Mononuclear cell (primary cell): ENCODE results near the gene PKP2. TPM values are rescaled to one million over a fixed set of nuclear protein-coding genes. Genes with fewer than 3 reads are reported as not detected.

ENCODE experiments used
- H3K27me3 ChIP-seq: 2 replicates; pipeline ENCODE4 v1.6.0; 2011; ENCODE audit warnings: low read length, control low read depth; ENCODE audit not compliant: insufficient read depth
- H3K4me1 ChIP-seq: 2 replicates; pipeline ENCODE4 v1.5.1; 2011; ENCODE audit warnings: mild to moderate bottlenecking, low read length, control low read depth; ENCODE audit not compliant: insufficient read depth
- H3K4me3 ChIP-seq: 2 replicates; pipeline ENCODE4 v1.5.1; 2011; ENCODE audit warnings: mild to moderate bottlenecking, low read length, moderate library complexity
- H3K9me3 ChIP-seq: 2 replicates; pipeline ENCODE4 v1.5.1; 2011; ENCODE audit warnings: low read depth, mild to moderate bottlenecking, control low read depth, low read length
- total RNA-seq: library from RNA; depleted of rRNA; stranded (reverse); fragments of >200 nt; gene quantifications from one replicate; pipeline ENCODE4 v1.2.3, GENCODE V29; 2012

Gene PKP2
- total RNA-seq, 1 donor: 0.84 TPM

- no peak overlapping the region for H3K4me3 ChIP-seq
- H3K27me3 ChIP-seq: no peaks in the 10 kb centered on the region
- no peaks in the 10 kb centered on the region for H3K4me1 ChIP-seq
- H3K9me3 ChIP-seq: no peaks in the 10 kb centered on the region
These were observed 153.3 kb downstream of the PKP2 start for GRCh38 chr12:32743264-32743663.

GRCh38 chr12:32742133-32742532 lies 154.4 kb downstream of the PKP2 start:
- H3K9me3 ChIP-seq: no peaks in the 10 kb centered on the region
- no peaks in the 10 kb centered on the region for H3K4me1 ChIP-seq
- H3K4me3 ChIP-seq: no peak overlapping the region
- H3K27me3 ChIP-seq: no peaks in the 10 kb centered on the region

Other genes starting within 250 kb of the PKP2 start
- 101 TPM for gene DNM1L, start 217.5 kb downstream of the PKP2 start, total RNA-seq
- gene YARS2, start 140.9 kb downstream of the PKP2 start, total RNA-seq: 16.3 TPM